Neural progenitor cell (in vitro differentiated cells): ENCODE measurements around the gene SLC14A1.

Source experiments
- CTCF ChIP-seq: fragments of 200-600 bp; sonication (generic); IDR thresholded peaks from 2 replicates; pipeline ENCODE4 v1.5.1; 2017; ENCODE audit warnings: antibody characterized with exemption, mild to moderate bottlenecking
- EZH2 ChIP-seq: fragments of 200-600 bp; sonication (generic); IDR thresholded peaks from 2 replicates; pipeline ENCODE4 v1.6.1; 2017; ENCODE audit warnings: antibody characterized with exemption, mild to moderate bottlenecking, moderate library complexity
- EZH2phosphoT487 ChIP-seq: fragments of 200-600 bp; sonication (generic); IDR thresholded peaks from 2 replicates; pipeline ENCODE4 v1.6.1; 2017; ENCODE audit warnings: antibody characterized with exemption

- TF ChIP-seq CTCF (no peak), EZH2 (no peak), EZH2phosphoT487 (no peak)
These were observed 11.0 kb downstream of the SLC14A1 start for GRCh38 chr18:45734944-45735343.
